Activated CD4-positive, alpha-beta T cell treated with anti-CD3 and anti-CD28 coated beads, Interleukin-2, amount 10 ng/mL, durations not matched to agents 24 days and 14 days (primary cell): ENCODE data around the gene HHIP. TPM values are rescaled to one million over a fixed set of nuclear protein-coding genes. Genes with fewer than 3 reads are reported as not detected.

Experiments used
- DNase-seq: peaks from one replicate; pipeline ENCODE4 v3.0.0; 2022
- H3K27ac Mint-ChIP-seq: one replicate; pipeline ENCODE4 v1.8.0; 2022; ENCODE audit warnings: mild to moderate bottlenecking, mixed read lengths
- H3K27me3 Mint-ChIP-seq: one replicate; pipeline ENCODE4 v1.8.0; 2022; ENCODE audit warnings: mixed read lengths
- H3K36me3 Mint-ChIP-seq: one replicate; pipeline ENCODE4 v1.8.0; 2022; ENCODE audit warnings: low read depth, mild to moderate bottlenecking, mixed read lengths
- H3K4me1 Mint-ChIP-seq: one replicate; pipeline ENCODE4 v1.8.0; 2021; ENCODE audit warnings: mixed read lengths
- H3K4me3 Mint-ChIP-seq: one replicate; pipeline ENCODE4 v1.8.0; 2022; ENCODE audit warnings: mild to moderate bottlenecking, moderate library complexity, mixed read lengths
- H3K9me3 Mint-ChIP-seq: one replicate; pipeline ENCODE4 v1.8.0; 2021; ENCODE audit warnings: mixed read lengths
- intact Hi-C: fragments of 100-400 bp; cut with micrococcal nuclease; formaldehyde crosslinking; loops from one replicate; pipeline ENCODE4 v1.15.1; 2023
- total RNA-seq: library from RNA; stranded (reverse); gene quantifications from 2 replicates; pipeline ENCODE4 v1.2.3, GENCODE V29; 2022

The HHIP gene
- total RNA-seq, 1 donor from 2014 or later = not detected

- H3K27ac Mint-ChIP-seq = no peak overlapping the region
- no peak for DNase-seq
- H3K4me3 Mint-ChIP-seq = no peak overlapping the region
- H3K36me3 Mint-ChIP-seq = no peaks in the 10 kb centered on the region
- no peaks in the 10 kb centered on the region for H3K4me1 Mint-ChIP-seq
- H3K9me3 Mint-ChIP-seq = no peaks in the 10 kb centered on the region
- no peaks in the 10 kb centered on the region for H3K27me3 Mint-ChIP-seq
- intact Hi-C loops = no loop called here
Measured at GRCh38 chr4:144703494-144703893, 57.5 kb downstream of the HHIP start.

- no peak overlapping the region for H3K27ac Mint-ChIP-seq
- intact Hi-C loops = no loop called here
- H3K36me3 Mint-ChIP-seq = no peaks in the 10 kb centered on the region
- H3K27me3 Mint-ChIP-seq = no peaks in the 10 kb centered on the region
- no peaks in the 10 kb centered on the region for H3K9me3 Mint-ChIP-seq
- DNase-seq = no peak
- H3K4me1 Mint-ChIP-seq = no peaks in the 10 kb centered on the region
- H3K4me3 Mint-ChIP-seq = no peak overlapping the region
Measured at GRCh38 chr4:144705601-144706590, 59.9 kb downstream of the HHIP start.

- Mint-ChIP-seq H3K36me3 (no peaks in the 10 kb centered on the region), H3K4me1 (no peaks in the 10 kb centered on the region), H3K27ac (no peak overlapping the region), H3K9me3 (no peaks in the 10 kb centered on the region), H3K27me3 (peaks cover 1% of the 10 kb centered on the region), H3K4me3 (no peak overlapping the region)
- DNase-seq = no peak
- intact Hi-C loops = no loop called here
Measured at GRCh38 chr4:144709159-144709558, 63.2 kb downstream of the HHIP start.

GRCh38 chr4:144709793-144710525 is 64.0 kb downstream of the HHIP start:
- H3K27me3 Mint-ChIP-seq = peaks cover 1% of the 10 kb centered on the region
- intact Hi-C loops = no loop called here
- H3K9me3 Mint-ChIP-seq = no peaks in the 10 kb centered on the region
- no peak overlapping the region for H3K4me3 Mint-ChIP-seq
- no peaks in the 10 kb centered on the region for H3K4me1 Mint-ChIP-seq
- DNase-seq = no peak
- no peak overlapping the region for H3K27ac Mint-ChIP-seq
- no peaks in the 10 kb centered on the region for H3K36me3 Mint-ChIP-seq

- H3K4me3 Mint-ChIP-seq = no peak overlapping the region
- DNase-seq = no peak
- H3K27me3 Mint-ChIP-seq = peaks cover 1% of the 10 kb centered on the region
- no peaks in the 10 kb centered on the region for H3K4me1 Mint-ChIP-seq
- no peaks in the 10 kb centered on the region for H3K36me3 Mint-ChIP-seq
- no peaks in the 10 kb centered on the region for H3K9me3 Mint-ChIP-seq
- no peak overlapping the region for H3K27ac Mint-ChIP-seq
- intact Hi-C loops = no loop called here
Measured at GRCh38 chr4:144710526-144710912, 64.6 kb downstream of the HHIP start.

- intact Hi-C loops = no loop called here
- no peak overlapping the region for H3K27ac Mint-ChIP-seq
- no peaks in the 10 kb centered on the region for H3K4me1 Mint-ChIP-seq
- DNase-seq = no peak
- H3K9me3 Mint-ChIP-seq = no peaks in the 10 kb centered on the region
- peaks cover 1% of the 10 kb centered on the region for H3K27me3 Mint-ChIP-seq
- H3K4me3 Mint-ChIP-seq = no peak overlapping the region
- no peaks in the 10 kb centered on the region for H3K36me3 Mint-ChIP-seq
Measured at GRCh38 chr4:144711700-144712456, 65.9 kb downstream of the HHIP start.

GRCh38 chr4:144712775-144713174 is 66.8 kb downstream of the HHIP start:
- Mint-ChIP-seq H3K4me1 (no peaks in the 10 kb centered on the region), H3K27ac (no peak overlapping the region), H3K4me3 (no peak overlapping the region), H3K9me3 (no peaks in the 10 kb centered on the region), H3K36me3 (no peaks in the 10 kb centered on the region), H3K27me3 (peaks cover 1% of the 10 kb centered on the region)
- no peak for DNase-seq
- intact Hi-C loops = no loop called here

GRCh38 chr4:144714166-144714565 is 68.2 kb downstream of the HHIP start:
- Mint-ChIP-seq H3K27me3 (peaks cover 1% of the 10 kb centered on the region), H3K27ac (no peak overlapping the region), H3K36me3 (no peaks in the 10 kb centered on the region), H3K9me3 (no peaks in the 10 kb centered on the region), H3K4me3 (no peak overlapping the region), H3K4me1 (no peaks in the 10 kb centered on the region)
- intact Hi-C loops = no loop called here
- DNase-seq = no peak

GRCh38 chr4:144715230-144715629 is 69.3 kb downstream of the HHIP start:
- H3K36me3 Mint-ChIP-seq = no peaks in the 10 kb centered on the region
- no peak overlapping the region for H3K27ac Mint-ChIP-seq
- intact Hi-C loops = no loop called here
- no peak for DNase-seq
- H3K4me1 Mint-ChIP-seq = no peaks in the 10 kb centered on the region
- H3K4me3 Mint-ChIP-seq = no peak overlapping the region
- H3K27me3 Mint-ChIP-seq = peaks cover 1% of the 10 kb centered on the region
- no peaks in the 10 kb centered on the region for H3K9me3 Mint-ChIP-seq

GRCh38 chr4:144716778-144717177 is 70.8 kb downstream of the HHIP start:
- Mint-ChIP-seq H3K27me3 (peaks cover under 1% of the 10 kb centered on the region), H3K4me3 (no peak overlapping the region), H3K9me3 (no peaks in the 10 kb centered on the region), H3K4me1 (no peaks in the 10 kb centered on the region), H3K36me3 (no peaks in the 10 kb centered on the region), H3K27ac (no peak overlapping the region)
- DNase-seq = no peak
- intact Hi-C loops = no loop called here

GRCh38 chr4:144718958-144719512 is 73.1 kb downstream of the HHIP start:
- Mint-ChIP-seq H3K4me3 (no peak overlapping the region), H3K4me1 (no peaks in the 10 kb centered on the region)
- intact Hi-C loops = no loop called here

GRCh38 chr4:144720491-144720890 is 74.5 kb downstream of the HHIP start:
- Mint-ChIP-seq H3K27me3 (no peaks in the 10 kb centered on the region), H3K27ac (no peak overlapping the region), H3K9me3 (no peaks in the 10 kb centered on the region), H3K36me3 (no peaks in the 10 kb centered on the region), H3K4me3 (no peak overlapping the region), H3K4me1 (no peaks in the 10 kb centered on the region)
- intact Hi-C loops = no loop called here
- DNase-seq = no peak

More at GRCh38 chr4:144718958-144719512, 73.1 kb downstream of the HHIP start:
- no peaks in the 10 kb centered on the region for H3K9me3 Mint-ChIP-seq
- H3K27ac Mint-ChIP-seq = no peak overlapping the region
- DNase-seq = no peak
- no peaks in the 10 kb centered on the region for H3K27me3 Mint-ChIP-seq
- H3K36me3 Mint-ChIP-seq = no peaks in the 10 kb centered on the region

- H3K4me3 Mint-ChIP-seq = no peak overlapping the region
Measured at GRCh38 chr4:144721994-144722393, 76.0 kb downstream of the HHIP start.

More at GRCh38 chr4:144721994-144722393, 76.0 kb downstream of the HHIP start:
- intact Hi-C loops = no loop called here
- no peaks in the 10 kb centered on the region for H3K27me3 Mint-ChIP-seq
- H3K9me3 Mint-ChIP-seq = no peaks in the 10 kb centered on the region
- no peaks in the 10 kb centered on the region for H3K4me1 Mint-ChIP-seq
- DNase-seq = no peak
- no peaks in the 10 kb centered on the region for H3K36me3 Mint-ChIP-seq
- no peak overlapping the region for H3K27ac Mint-ChIP-seq
